ENCODE measurements around the gene SCN11A. TPM values are rescaled to one million over a fixed set of nuclear protein-coding genes. Genes with fewer than 3 reads are reported as not detected.

SCN11A gene
- total and polyA plus RNA-seq, 9 of the 15 experiments (the other 6 are each of a cell fraction or from before 2014, with no cell fraction given): 0.01 to 0.05 (median 0.04) TPM; not detected in 6

DNA sequence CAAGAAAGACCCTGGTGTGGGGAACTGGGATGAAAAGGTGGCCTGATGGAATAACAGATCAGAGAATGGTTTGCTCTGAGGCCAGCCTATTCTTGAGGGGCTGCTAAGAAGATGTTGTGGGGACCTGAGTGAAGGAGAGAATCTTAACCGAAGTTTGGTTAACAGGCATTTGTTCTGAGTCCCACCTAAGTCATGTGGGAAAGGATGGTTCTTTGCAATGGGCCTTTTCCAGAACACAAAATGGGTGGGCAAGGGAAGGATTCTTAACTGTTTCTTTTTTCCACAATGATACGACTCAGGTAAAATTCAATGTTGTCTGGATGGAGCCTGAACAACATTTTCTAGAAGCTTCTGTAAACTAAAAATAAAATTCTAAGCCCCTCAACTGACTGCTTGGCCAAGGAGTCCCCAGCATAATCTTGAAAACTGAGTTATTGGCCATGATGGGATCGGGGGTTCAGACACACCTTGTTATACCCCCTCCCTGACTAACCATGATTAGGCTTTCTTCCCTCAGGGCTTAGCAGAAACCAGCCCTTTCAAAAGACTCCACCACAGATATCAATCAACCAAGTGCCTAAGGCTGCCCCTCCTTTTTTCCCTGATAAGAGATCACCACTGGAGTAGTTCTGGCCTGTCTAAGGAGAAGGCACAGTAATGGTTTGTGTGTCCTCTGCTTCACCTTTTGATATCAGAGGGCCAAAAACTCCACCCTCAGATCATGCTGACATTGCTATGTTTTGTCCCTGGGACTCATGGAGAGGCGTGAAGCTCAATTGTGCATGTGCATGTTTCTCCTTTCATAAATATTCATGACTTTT lies 30.1 kb downstream of the SCN11A start (continued):
- TF ChIP-seq, protein P1, sequence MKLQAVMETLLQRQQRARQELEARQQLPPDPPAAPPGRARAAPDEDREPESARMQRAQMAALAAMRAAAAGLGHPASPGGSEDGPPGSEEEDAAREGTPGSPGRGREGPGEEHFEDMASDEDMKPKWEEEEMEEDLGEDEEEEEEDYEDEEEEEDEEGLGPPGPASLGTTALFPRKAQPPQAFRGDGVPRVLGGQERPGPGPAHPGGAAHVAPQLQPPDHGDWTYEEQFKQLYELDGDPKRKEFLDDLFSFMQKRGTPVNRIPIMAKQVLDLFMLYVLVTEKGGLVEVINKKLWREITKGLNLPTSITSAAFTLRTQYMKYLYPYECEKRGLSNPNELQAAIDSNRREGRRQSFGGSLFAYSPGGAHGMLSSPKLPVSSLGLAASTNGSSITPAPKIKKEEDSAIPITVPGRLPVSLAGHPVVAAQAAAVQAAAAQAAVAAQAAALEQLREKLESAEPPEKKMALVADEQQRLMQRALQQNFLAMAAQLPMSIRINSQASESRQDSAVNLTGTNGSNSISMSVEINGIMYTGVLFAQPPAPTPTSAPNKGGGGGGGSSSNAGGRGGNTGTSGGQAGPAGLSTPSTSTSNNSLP (IDR thresholded peaks at IDR 0.05; ENCODE audit: borderline replicate concordance, low read depth, low read length): no peak
- TF ChIP-seq ZNF24 (IDR thresholded peaks at IDR 0.05): no peak
- TF ChIP-seq MEF2A (IDR thresholded peaks at IDR 0.05; ENCODE audit: control insufficient read depth, low read depth, low read length): no peak
- TF ChIP-seq, protein P2, sequence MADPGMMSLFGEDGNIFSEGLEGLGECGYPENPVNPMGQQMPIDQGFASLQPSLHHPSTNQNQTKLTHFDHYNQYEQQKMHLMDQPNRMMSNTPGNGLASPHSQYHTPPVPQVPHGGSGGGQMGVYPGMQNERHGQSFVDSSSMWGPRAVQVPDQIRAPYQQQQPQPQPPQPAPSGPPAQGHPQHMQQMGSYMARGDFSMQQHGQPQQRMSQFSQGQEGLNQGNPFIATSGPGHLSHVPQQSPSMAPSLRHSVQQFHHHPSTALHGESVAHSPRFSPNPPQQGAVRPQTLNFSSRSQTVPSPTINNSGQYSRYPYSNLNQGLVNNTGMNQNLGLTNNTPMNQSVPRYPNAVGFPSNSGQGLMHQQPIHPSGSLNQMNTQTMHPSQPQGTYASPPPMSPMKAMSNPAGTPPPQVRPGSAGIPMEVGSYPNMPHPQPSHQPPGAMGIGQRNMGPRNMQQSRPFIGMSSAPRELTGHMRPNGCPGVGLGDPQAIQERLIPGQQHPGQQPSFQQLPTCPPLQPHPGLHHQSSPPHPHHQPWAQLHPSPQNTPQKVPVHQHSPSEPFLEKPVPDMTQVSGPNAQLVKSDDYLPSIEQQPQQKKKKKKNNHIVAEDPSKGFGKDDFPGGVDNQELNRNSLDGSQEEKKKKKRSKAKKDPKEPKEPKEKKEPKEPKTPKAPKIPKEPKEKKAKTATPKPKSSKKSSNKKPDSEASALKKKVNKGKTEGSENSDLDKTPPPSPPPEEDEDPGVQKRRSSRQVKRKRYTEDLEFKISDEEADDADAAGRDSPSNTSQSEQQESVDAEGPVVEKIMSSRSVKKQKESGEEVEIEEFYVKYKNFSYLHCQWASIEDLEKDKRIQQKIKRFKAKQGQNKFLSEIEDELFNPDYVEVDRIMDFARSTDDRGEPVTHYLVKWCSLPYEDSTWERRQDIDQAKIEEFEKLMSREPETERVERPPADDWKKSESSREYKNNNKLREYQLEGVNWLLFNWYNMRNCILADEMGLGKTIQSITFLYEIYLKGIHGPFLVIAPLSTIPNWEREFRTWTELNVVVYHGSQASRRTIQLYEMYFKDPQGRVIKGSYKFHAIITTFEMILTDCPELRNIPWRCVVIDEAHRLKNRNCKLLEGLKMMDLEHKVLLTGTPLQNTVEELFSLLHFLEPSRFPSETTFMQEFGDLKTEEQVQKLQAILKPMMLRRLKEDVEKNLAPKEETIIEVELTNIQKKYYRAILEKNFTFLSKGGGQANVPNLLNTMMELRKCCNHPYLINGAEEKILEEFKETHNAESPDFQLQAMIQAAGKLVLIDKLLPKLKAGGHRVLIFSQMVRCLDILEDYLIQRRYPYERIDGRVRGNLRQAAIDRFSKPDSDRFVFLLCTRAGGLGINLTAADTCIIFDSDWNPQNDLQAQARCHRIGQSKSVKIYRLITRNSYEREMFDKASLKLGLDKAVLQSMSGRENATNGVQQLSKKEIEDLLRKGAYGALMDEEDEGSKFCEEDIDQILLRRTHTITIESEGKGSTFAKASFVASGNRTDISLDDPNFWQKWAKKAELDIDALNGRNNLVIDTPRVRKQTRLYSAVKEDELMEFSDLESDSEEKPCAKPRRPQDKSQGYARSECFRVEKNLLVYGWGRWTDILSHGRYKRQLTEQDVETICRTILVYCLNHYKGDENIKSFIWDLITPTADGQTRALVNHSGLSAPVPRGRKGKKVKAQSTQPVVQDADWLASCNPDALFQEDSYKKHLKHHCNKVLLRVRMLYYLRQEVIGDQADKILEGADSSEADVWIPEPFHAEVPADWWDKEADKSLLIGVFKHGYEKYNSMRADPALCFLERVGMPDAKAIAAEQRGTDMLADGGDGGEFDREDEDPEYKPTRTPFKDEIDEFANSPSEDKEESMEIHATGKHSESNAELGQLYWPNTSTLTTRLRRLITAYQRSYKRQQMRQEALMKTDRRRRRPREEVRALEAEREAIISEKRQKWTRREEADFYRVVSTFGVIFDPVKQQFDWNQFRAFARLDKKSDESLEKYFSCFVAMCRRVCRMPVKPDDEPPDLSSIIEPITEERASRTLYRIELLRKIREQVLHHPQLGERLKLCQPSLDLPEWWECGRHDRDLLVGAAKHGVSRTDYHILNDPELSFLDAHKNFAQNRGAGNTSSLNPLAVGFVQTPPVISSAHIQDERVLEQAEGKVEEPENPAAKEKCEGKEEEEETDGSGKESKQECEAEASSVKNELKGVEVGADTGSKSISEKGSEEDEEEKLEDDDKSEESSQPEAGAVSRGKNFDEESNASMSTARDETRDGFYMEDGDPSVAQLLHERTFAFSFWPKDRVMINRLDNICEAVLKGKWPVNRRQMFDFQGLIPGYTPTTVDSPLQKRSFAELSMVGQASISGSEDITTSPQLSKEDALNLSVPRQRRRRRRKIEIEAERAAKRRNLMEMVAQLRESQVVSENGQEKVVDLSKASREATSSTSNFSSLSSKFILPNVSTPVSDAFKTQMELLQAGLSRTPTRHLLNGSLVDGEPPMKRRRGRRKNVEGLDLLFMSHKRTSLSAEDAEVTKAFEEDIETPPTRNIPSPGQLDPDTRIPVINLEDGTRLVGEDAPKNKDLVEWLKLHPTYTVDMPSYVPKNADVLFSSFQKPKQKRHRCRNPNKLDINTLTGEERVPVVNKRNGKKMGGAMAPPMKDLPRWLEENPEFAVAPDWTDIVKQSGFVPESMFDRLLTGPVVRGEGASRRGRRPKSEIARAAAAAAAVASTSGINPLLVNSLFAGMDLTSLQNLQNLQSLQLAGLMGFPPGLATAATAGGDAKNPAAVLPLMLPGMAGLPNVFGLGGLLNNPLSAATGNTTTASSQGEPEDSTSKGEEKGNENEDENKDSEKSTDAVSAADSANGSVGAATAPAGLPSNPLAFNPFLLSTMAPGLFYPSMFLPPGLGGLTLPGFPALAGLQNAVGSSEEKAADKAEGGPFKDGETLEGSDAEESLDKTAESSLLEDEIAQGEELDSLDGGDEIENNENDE (IDR thresholded peaks at IDR 0.05; ENCODE audit: low read depth, low read length): no peak
- TF ChIP-seq, protein P3, sequence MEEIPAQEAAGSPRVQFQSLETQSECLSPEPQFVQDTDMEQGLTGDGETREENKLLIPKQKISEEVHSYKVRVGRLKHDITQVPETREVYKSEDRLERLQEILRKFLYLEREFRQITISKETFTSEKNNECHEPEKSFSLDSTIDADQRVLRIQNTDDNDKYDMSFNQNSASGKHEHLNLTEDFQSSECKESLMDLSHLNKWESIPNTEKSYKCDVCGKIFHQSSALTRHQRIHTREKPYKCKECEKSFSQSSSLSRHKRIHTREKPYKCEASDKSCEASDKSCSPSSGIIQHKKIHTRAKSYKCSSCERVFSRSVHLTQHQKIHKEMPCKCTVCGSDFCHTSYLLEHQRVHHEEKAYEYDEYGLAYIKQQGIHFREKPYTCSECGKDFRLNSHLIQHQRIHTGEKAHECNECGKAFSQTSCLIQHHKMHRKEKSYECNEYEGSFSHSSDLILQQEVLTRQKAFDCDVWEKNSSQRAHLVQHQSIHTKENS (CRISPR knock-in tag; IDR thresholded peaks at IDR 0.05): no peak
- TF ChIP-seq, protein P4, sequence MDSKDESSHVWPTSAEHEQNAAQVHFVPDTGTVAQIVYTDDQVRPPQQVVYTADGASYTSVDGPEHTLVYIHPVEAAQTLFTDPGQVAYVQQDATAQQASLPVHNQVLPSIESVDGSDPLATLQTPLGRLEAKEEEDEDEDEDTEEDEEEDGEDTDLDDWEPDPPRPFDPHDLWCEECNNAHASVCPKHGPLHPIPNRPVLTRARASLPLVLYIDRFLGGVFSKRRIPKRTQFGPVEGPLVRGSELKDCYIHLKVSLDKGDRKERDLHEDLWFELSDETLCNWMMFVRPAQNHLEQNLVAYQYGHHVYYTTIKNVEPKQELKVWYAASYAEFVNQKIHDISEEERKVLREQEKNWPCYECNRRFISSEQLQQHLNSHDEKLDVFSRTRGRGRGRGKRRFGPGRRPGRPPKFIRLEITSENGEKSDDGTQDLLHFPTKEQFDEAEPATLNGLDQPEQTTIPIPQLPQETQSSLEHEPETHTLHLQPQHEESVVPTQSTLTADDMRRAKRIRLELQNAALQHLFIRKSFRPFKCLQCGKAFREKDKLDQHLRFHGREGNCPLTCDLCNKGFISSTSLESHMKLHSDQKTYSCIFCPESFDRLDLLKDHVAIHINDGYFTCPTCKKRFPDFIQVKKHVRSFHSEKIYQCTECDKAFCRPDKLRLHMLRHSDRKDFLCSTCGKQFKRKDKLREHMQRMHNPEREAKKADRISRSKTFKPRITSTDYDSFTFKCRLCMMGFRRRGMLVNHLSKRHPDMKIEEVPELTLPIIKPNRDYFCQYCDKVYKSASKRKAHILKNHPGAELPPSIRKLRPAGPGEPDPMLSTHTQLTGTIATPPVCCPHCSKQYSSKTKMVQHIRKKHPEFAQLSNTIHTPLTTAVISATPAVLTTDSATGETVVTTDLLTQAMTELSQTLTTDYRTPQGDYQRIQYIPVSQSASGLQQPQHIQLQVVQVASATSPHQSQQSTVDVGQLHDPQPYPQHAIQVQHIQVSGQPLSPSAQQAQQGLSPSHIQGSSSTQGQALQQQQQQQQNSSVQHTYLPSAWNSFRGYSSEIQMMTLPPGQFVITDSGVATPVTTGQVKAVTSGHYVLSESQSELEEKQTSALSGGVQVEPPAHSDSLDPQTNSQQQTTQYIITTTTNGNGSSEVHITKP (IDR thresholded peaks at IDR 0.05; ENCODE audit: partially characterized antibody): no peak
- no peak for TF ChIP-seq TEAD2 (tag; IDR thresholded peaks at IDR 0.05)
